NCI-H2227 (cell line): ENCODE data around the gene IFT80.
"Not testable (repeated sequence)": the region's sequence is repeated elsewhere in the genome, so short reads cannot be mapped to it uniquely, and the experiment has no call there.

Source experiments
- DNase-seq: peaks from one replicate; lab custom pipeline; 2025; ENCODE audit not compliant: unreplicated experiment; lab: John Stamatoyannopoulos, UW

IFT80 gene

GRCh38 chr3:160369784-160370183 is 29.2 kb downstream of the IFT80 start:
- no peak for DNase-seq

GRCh38 chr3:160368804-160369203 is 30.2 kb downstream of the IFT80 start:
- no peak for DNase-seq

GRCh38 chr3:160365869-160366522 is 33.0 kb downstream of the IFT80 start:
- no peak for DNase-seq

- not testable (repeated sequence) for DNase-seq
Measured at GRCh38 chr3:160362896-160363295, 36.1 kb downstream of the IFT80 start.

DNA sequence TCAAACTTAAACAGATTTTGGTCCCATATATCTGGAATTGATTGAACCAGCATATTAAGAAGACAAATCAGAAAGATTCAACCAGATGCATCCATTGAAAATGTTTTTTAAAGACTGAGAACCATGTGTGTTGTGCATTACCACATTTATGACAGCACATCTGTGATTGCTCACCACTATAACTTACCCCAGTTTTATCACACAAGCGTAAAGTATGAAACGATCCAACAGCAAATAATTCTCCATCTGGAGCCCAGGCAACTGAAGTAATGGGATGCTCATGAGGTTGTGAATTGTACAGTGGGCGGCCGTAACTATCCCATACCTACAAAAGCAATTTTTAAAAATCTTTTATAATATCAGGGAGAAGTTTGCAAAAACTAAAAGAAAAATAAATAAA is 43.2 kb downstream of the IFT80 start:
- no peak for DNase-seq

- DNase-seq = no peak
Measured at GRCh38 chr3:160346511-160346910, 52.5 kb downstream of the IFT80 start.

DNA sequence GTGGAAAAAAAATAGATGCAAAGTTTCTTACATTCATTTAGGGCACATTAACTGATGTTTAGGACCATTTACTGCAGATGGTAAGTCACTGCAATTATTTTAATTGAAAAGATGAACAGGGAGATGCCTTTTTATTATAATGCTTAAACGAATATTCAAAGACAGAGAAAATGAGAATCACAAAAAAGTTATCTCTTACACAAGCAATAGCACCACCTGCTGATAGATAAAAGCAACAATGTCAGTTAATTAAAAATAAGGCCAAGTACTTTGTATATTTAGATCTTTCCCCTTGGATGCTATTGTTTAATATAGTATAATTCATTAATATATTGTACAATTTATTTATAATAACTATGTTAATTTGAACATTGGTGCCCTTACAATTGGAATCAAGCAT is 55.9 kb downstream of the IFT80 start:
- peak; percentile 13 for DNase-seq

DNA sequence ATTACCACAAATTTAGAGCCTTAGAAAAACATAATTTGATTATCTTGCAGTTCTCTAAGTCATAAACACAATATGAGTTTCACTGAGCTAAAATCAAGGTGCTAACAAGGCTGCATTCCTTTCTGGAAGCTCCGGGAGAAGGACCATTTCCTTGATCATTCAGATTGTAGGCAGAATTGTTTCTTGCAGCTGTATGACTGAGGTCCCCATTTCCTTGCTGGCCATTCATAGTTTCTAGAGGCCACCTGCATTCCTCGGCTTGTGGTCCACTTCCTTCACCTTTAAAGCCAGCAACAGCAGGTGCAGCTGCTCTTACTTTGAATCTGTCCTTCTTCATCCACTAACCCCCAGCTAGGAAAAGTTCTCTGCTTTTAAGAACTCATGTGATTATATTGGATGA is 58.7 kb downstream of the IFT80 start:
- no peak for DNase-seq

GRCh38 chr3:160331127-160331937 is 67.7 kb downstream of the IFT80 start:
- no peak for DNase-seq

- no peak for DNase-seq
Measured at GRCh38 chr3:160330690-160331089, 68.3 kb downstream of the IFT80 start.

DNA sequence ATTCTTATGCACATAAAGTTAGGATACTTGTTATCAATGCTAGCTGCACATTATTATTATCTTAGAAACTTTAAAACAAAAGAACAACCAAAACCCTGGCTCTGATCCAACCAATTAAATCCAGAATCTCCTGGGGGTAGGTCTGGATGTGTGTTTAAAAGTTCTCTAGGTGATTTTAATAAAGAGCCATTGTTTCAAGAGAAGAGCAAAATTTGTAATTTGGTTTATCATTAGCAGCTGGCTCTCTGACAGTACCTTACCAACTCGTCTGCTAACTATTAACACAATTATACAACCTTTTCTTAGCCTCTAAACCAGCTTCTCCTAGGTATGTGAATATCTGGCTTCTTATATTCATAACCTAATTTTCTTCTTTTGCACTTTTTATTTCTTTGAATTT is 68.9 kb downstream of the IFT80 start:
- DNase-seq = no peak

GRCh38 chr3:160326286-160326685 is 72.7 kb downstream of the IFT80 start:
- DNase-seq = not testable (repeated sequence)

DNA sequence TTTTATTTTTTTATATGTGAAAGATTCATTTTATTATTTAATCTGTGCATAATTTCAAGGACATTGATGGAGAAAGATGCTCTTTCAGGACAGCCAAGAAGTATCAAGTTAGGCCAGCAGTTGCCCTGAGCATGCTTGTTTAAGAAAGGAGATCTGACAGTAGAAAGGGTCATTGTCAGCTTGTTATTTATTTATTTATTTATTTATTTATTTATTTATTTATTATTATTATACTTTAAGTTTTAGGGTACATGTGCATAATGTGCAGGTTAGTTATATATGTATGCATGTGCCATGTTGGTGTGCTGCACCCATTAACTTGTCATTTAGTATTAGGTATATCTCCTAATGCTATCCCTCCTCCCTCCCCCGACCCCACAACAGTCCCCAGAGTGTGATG is 77.2 kb downstream of the IFT80 start:
- DNase-seq = not testable (repeated sequence)

- DNase-seq = no peak
Measured at GRCh38 chr3:160319322-160319721, 79.7 kb downstream of the IFT80 start.

GRCh38 chr3:160314995-160315394 is 84.0 kb downstream of the IFT80 start:
- no peak for DNase-seq

DNA sequence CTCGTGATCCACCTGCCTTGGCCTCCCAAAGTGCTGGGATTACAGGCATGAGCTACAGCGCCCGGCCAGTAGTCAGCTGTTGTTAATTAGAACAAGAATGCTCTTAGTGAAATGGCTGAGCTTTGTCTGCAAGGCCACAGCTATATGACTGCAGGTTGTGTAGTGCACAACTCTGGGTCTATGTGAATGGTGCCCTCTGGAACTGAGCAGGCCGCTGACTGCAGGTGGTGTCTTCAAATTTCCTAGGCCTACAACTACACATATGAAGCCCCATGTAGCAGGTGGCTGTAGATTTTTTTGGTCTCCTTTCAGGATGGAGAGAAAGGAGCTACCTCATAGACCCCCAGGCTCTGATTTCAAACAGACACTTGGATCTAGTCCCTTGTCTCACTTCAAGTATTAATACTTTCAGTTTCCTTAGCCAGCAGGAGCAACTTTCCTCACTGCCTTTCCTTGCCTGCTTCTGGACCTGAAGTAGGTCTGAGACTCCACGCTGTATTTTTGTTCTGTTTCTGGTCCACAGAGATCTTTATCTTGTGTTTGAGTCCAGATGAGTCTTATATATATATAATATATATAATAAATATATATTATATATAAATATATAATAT is 86.9 kb downstream of the IFT80 start:
- no peak for DNase-seq

DNA sequence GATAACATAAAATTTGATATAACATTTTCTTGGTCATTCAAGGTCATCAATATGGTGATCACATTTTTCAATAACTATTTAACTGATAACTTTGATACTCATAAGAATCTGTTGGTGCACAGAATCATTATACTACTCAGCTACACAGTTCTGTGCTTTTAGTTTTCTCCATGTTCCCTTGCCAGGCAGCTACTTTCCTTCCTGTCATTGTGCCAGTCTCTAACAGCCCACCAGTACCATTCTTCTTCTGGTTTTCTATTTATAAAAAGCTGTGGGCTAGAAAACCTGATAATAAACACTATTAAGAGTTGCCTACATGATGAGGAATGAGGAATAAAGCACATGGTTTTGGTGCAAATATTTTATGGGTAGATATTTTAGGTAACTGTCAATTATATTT is 96.2 kb downstream of the IFT80 start:
- DNase-seq = no peak

DNA sequence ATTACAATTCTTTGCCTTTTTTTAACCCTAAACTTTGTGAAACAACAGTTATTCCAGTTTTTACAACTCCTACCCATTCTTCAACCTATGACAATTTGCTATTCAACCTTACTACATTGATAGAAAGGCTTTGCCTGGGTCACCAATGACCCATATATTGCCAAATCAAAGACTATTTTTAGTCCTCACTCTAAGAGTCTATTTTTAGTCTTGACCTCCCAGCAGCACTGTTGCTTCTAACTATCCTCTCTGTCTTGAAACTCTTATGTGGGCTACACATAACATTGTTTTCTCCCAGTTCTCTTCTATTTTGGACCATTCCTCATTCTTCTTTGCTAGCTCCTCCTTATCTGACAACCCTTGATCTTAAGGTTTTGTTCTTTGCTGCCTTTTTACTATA is 102.4 kb downstream of the IFT80 start:
- no peak for DNase-seq

DNA sequence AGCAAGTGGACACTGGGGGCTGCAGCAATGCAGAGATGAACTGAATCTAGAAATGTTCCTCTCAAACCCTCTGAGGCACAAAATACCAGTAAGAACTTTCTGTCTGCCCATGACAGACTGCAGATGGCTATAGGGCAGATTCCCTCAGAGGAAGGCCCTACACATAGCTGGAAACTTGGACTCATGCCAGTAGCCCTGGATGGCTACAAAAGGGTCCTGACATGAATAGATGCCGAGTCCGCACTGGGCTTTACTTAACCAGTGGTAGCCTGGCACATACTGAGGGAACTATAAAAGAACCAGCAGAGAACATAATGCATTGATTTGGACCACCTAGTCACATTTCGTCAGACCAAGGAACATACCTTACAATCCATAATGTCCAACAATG is 107.1 kb downstream of the IFT80 start:
- no peak for DNase-seq

DNA sequence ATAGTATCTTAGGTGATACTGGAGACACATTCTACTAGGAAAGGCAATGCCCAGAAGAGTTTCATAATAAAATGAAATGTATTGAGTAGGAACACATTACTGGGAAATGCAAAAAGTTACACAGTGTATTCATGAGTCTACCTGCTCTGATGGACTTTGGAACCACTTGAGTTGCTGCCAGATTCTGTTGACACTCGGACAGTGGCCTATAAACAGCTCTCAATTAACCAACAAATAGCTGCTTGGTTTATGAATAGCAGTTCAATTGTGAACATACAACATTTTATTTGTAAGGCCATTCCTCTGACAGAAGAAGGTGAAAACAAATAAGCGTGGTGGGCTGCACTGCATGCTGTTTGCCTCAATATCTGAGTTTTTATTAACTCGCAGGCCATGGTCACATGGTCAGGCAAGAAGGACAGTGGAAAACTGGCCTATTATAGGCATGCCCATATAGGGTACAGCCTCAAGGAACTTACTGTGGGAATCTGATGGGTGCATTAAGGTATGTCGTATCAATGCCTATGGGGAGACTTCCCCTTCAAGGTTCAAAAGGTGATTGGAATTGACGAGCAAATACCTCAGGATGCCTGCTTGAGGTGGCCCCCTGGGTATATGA is 107.6 kb downstream of the IFT80 start:
- DNase-seq = no peak

DNA sequence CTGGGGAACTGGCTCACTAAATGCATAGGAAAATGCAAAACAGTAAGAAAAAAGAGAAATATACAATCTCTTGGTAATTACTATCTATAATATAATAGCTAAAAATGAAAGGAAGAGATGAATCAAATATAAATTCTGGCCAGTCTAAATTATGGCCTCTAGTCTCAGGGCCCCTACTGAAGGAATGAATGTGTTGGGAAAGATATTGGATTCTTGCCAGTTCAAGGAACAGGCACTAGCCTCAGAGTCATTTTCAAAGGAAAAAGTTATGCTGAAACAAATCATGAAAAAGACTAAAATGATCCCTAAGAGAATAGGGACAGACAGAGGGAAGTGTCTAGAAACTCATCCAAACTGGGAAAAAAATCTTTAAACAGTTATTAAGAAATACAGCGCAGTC is 111.4 kb downstream of the IFT80 start:
- no peak for DNase-seq

- no peak for DNase-seq
Measured at GRCh38 chr3:160286231-160286630, 112.8 kb downstream of the IFT80 start.
